M059J (cell line): ENCODE data around the gene SEC23A. TPM values are rescaled to one million over a fixed set of nuclear protein-coding genes. Genes with fewer than 3 reads are reported as not detected.
"Not testable (repeated sequence)": the region's sequence is repeated elsewhere in the genome, so short reads cannot be mapped to it uniquely, and the experiment has no call there.

Experiments
- DNase-seq: peaks from one replicate; pipeline ENCODE4 v3.0.0-alpha.2; 2012; ENCODE audit warnings: low read depth
- total RNA-seq: library from RNA; depleted of rRNA; stranded (reverse); fragments of >200 nt; shearing (Covaris generic); gene quantifications from 2 replicates; pipeline ENCODE4 v1.2.3, GENCODE V29; 2014

The SEC23A gene
- total RNA-seq, 1 experiment from 2014 or later = 164 TPM

- no peak for DNase-seq
These were observed 11.3 kb downstream of the SEC23A start for GRCh38 chr14:39091716-39092115.

DNA sequence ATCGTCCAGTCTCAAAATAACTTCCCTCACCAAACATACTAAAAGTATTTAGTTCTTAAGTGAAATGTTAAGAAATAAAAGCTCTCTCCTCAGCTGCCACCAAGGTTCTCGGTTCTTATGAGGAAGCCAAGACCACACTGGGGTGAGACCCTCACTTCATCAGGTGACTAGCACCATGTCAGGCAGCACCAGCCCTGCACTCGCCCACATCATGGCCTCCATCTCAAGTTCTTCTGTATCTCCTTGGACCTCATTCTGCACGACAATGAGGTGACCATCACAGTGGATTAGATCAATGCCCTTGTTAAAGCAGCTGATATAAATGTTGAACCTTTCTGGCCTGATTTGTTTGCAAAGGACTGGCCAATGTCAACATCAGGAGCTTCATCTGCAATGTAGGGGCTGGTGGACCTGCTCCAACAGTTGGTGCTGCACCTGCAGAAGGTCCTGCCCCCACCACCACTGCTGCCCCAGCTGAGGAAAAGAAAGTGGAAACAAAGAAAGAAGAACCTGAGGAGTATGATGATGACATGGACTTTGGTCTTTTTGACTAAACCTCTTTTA is 12.4 kb downstream of the SEC23A start:
- no peak for DNase-seq

DNA sequence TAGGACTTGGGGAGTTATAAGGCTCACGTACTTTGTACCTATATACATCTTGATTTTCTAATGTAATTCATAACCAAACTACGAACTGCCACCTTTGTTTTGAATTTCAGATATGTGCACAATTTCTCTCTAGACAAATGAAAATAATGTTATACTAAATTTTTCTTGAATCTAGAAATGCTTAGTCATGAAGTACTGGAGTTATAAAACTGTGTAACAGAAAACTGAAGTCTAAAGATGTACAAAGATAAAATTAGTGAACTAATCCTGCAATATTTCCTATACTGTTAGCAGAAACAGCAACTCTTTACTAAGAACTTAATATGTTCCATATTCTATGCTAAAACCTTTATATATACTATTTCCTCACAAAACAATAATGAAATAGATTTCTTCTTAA is 15.5 kb downstream of the SEC23A start:
- no peak for DNase-seq

DNA sequence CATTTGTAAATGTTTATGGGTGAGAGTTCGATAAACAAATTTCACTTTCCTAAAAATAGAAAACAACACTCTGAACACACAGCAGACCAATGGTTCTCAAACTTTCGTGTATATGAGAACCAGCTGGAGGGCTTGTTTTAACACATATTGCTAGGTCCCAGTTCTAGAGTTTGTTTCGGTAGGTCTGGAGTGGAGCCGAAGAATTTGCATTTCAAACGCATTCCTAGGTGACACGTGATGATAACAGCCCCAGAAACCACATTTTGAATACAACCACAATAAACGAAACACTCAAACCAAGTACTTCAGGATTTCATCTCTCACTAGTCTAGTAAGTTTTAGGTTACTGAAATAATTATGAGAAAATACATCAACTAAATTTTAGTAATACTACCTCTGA is 17.1 kb downstream of the SEC23A start:
- peak; percentile 9 for DNase-seq

- DNase-seq = no peak
These were observed 19.9 kb downstream of the SEC23A start for GRCh38 chr14:39083127-39083526.

DNA sequence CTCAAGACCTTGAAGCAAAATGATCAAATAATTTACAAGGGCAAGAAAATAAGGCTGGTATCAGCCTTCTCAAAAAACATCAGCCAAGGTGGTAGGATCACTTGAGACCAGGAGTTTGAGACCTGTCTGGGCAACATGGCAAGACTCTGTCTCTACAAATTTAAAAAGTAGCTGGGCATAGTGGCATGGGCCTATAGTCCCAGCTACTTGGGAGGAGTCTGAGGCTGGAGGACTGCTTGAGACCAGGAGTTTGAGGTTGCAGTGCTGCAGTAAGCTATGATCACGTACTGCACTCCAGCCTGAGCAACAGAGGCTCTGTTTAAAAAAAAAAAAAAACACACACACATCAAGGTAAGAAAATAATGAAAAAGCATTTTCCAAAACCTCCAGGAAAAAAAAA is 22.1 kb downstream of the SEC23A start:
- DNase-seq = no peak

GRCh38 chr14:39071096-39071495 is 31.9 kb downstream of the SEC23A start:
- DNase-seq = no peak

DNA sequence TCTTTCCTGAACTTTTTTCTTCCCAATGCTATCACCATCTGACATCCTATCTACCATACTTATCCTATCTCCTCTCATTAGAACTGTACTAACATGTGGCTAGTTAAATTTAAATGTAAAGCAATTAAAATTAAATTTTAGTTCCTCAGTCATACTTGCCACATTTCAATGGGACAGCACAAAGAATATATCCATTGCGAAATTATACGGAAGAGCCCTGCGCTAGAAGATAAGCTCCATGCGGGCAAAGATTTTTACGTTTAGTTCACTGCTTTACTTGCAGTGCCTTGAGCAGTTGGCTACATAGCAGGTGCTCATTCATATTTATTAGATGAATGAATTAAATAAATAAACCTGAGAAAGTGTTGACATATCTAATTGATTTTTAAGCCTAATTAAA is 33.1 kb downstream of the SEC23A start:
- no peak for DNase-seq

GRCh38 chr14:39069169-39069805 is 33.7 kb downstream of the SEC23A start:
- not testable (repeated sequence) for DNase-seq

GRCh38 chr14:39060818-39061437 is 42.1 kb downstream of the SEC23A start:
- no peak for DNase-seq

- peak; percentile 6 for DNase-seq
These were observed 47.1 kb downstream of the SEC23A start for GRCh38 chr14:39055786-39056474.

DNA sequence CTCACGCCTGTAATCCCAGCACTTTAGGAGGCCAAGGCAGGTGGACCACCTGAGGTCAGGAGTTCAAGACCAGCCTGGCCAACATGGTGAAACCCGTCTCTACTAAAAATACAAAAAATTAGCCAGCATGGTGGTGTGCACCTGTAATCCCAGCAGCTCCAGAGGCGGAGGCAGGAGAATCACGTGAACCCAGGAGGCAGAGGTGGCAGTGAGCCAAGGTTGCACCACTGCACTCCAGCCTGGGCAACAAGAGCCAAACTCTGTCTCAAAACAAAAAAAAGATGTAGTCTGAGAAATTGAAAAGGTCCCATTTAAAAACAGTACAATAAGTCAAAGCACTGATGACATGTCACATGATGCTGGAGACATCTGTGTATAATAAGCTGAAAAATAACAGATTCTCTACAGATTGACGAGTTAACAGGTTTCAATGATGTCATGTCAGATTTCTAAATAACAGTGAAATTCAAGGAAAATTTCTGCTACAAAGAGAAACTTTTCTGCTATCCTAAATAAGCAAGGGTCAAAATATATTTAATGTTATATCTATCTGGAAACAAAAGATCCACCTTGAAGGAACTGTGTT is 50.1 kb downstream of the SEC23A start:
- DNase-seq = not testable (repeated sequence)

DNA sequence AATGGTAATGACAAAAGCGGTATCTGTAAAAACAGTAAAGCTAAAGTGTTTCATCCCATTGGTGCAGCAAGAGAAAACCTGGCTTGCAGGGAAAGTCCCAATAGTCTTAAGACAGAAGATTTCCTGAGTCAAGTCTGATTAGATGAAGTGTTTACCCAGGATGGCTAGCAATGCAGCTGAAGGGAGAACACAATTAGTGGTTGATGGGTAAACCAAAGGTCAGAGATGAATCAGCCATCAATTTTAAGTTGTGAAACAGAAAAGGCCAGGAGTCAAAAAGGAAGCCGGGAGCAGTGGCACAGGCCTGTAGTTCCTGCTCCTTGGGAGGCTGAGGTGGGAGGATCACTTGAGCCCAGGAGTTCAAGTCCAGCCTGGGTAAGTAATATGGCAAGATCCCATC is 52.6 kb downstream of the SEC23A start:
- peak; percentile 94 for DNase-seq

GRCh38 chr14:39045889-39046288 is 57.1 kb downstream of the SEC23A start:
- DNase-seq = not testable (repeated sequence)

DNA sequence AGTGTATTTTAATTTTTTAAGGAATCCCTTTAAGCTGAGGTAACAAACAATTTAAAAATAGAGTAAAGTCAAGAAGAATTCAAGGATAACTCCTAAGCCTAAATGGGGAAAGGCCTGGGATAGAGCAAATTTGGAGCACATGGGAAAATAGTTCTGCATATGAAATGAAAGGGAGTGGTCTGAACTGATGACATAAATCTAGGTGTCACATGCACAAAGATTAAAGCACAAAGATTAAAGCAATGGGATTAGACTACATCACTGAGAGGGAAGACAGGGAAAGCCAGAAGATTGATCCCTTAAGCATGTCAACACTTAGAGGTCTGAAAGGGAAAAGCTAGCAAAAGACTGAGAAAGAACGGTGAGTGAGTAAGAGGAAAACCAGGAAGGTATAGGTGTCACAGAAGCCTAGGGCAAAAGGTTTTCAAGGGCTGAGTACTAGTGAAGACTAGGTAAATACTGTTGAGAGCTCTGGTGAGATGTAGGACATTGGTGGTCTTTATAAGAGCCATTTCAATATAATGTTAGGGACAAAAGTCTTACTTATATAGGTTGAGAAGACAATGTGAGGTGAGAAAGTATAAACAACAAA is 59.6 kb downstream of the SEC23A start:
- no peak for DNase-seq

- DNase-seq = no peak
These were observed 62.5 kb downstream of the SEC23A start for GRCh38 chr14:39040529-39040928.

DNA sequence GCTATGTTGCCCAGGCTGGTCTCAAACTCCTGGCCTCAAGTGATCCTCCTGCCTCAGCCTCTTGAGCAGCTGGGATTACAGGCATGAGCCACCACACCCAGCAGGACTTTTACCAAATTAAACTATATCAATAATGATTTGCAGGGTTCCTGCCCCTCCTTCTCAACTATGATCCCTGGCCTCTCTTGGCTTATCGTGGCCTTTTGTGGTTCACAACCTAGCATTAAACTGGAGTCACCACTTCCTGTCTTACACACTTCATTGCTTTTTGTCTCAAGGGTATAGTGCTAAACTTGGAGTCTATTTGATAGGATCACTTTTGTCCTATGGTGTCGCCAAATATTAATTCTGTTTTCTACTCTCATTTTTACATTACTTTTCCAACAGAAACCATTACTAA is 64.5 kb downstream of the SEC23A start:
- peak; percentile 27 for DNase-seq

DNA sequence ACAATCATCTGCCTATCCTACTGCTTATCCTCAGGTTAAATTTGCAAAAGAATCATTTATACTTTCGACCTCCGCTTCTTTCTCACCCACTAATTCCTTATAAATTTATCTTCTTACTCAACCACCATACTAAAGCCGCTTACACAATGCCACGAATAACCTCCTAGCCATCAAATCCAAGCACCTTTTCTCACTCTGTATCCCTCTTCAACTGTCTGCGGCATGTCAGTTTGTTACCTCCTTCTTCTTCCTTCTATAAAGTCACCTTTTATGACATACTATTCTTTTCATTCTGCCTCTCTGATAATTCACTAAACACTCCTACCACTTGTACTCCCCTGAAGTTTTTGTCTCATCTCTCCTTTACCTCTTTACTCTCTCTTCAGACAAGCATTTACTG is 66.3 kb downstream of the SEC23A start:
- DNase-seq = no peak

GRCh38 chr14:39035336-39035735 is 67.7 kb downstream of the SEC23A start:
- no peak for DNase-seq

- DNase-seq = no peak
These were observed 68.3 kb downstream of the SEC23A start for GRCh38 chr14:39034481-39035296.

DNA sequence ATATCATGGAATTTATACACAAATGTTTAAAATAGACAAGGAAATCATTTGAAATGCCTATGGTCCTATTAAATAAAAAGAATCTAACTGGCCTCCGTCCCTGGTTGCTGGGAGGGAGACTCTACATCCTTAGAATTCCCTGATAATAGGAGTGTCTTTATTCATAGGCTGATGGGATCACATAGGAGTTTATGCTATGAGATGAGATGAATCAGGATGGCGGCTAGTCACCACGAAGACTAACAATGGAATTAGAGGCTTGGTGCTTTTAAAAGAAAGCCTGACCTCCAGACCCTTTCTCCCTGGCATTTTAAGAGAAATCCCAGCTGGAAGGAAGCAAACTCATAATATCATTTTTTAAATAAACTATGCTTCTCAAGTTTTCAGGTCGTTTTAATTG is 69.7 kb downstream of the SEC23A start:
- DNase-seq = peak; percentile 35
